ENCODE data around the gene MARCO. TPM values are rescaled to one million over a fixed set of nuclear protein-coding genes. Genes with fewer than 3 reads are reported as not detected.

MARCO gene
- polyA plus RNA-seq, 3 donors: 12.7 to 43.7 (median 37.7) TPM

DNA sequence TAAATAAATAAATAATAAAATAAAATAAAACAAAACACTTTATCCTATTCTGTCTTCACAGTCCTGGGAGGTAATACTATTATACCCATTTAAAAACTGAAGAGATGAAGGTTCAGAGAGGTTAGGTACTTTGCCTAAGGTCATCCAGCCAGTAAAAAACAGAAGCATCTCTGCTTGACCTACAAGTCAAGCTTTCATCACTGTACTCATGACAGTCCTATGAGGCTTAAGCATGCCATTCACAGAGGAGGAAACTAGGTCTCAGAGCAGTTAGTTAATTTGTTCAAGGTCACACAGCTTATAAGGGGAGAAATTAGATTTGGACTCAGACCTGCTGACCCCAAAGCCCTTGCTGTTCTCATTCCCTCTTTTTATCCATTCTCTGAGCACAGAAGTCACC lies 77.5 kb downstream of the MARCO start:
- Histone ChIP-seq H4K20me1 (ENCODE audit: insufficient read depth, low read length) (no peaks in the 10 kb centered on the region), H3K27me3 (ENCODE audit: control insufficient read depth in 2 of 2, insufficient read depth in 2 of 2, low read length in 2 of 2) (peaks cover 2 to 21% of the 10 kb centered on the region in 2 donors), H3K79me2 (ENCODE audit: insufficient read depth, low read length) (no peaks in the 10 kb centered on the region), H3K4me3 (replicated peaks in 1 of 3; ENCODE audit: low read depth in 2 of 3, low read length in 3 of 3) (no peak overlapping the region), H3K9ac (ENCODE audit: insufficient read depth, low read length, poor library complexity, severe bottlenecking) (no peak overlapping the region), H2AFZ (ENCODE audit: insufficient read depth, low read depth, low read length, poor library complexity, severe bottlenecking) (no peak overlapping the region), H3K4me2 (replicated peaks; ENCODE audit: extremely low read depth, low read length, poor library complexity, severe bottlenecking) (no peak overlapping the region), H3K27ac (ENCODE audit: low read depth in 1 of 2, low read length in 2 of 2) (no peak overlapping the region), H3K36me3 (replicated peaks in 1 of 2; ENCODE audit: control insufficient read depth in 1 of 2, insufficient read depth in 2 of 2, low read length in 2 of 2) (no peaks in the 10 kb centered on the region), H3K4me1 (ENCODE audit: control insufficient read depth in 1 of 2, insufficient read depth in 2 of 2, low read length in 2 of 2) (no peaks in the 10 kb centered on the region), H3K9me3 (replicated peaks in 1 of 2; ENCODE audit: control insufficient read depth in 1 of 2, insufficient read depth in 1 of 2, low read length in 2 of 2) (no peaks in the 10 kb centered on the region)
- no peak for DNase-seq
- peaks cover 0 to 2% (median 0%) of the 10 kb centered on the region in 7 donors for H3K9me3 Mint-ChIP-seq
- H3K4me1 Mint-ChIP-seq: no peaks in the 10 kb centered on the region
- intact Hi-C loops (cut with micrococcal nuclease): loop anchor here (10.0 kb wide), 2 partner anchors 155 to 275 kb away; no protein-coding TSS in a partner anchor
- H3K4me3 Mint-ChIP-seq: no peak overlapping the region
- TF ChIP-seq, protein P1, sequence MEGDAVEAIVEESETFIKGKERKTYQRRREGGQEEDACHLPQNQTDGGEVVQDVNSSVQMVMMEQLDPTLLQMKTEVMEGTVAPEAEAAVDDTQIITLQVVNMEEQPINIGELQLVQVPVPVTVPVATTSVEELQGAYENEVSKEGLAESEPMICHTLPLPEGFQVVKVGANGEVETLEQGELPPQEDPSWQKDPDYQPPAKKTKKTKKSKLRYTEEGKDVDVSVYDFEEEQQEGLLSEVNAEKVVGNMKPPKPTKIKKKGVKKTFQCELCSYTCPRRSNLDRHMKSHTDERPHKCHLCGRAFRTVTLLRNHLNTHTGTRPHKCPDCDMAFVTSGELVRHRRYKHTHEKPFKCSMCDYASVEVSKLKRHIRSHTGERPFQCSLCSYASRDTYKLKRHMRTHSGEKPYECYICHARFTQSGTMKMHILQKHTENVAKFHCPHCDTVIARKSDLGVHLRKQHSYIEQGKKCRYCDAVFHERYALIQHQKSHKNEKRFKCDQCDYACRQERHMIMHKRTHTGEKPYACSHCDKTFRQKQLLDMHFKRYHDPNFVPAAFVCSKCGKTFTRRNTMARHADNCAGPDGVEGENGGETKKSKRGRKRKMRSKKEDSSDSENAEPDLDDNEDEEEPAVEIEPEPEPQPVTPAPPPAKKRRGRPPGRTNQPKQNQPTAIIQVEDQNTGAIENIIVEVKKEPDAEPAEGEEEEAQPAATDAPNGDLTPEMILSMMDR (IDR thresholded peaks at IDR 0.05): no peak
- peaks cover 12 to 38% (median 35%) of the 10 kb centered on the region in 3 donors for H3K27me3 Mint-ChIP-seq (ENCODE audit: low read depth in 3 of 3)
- H3K27ac Mint-ChIP-seq: no peak overlapping the region
- no peaks in the 10 kb centered on the region for H3K36me3 Mint-ChIP-seq

DNA sequence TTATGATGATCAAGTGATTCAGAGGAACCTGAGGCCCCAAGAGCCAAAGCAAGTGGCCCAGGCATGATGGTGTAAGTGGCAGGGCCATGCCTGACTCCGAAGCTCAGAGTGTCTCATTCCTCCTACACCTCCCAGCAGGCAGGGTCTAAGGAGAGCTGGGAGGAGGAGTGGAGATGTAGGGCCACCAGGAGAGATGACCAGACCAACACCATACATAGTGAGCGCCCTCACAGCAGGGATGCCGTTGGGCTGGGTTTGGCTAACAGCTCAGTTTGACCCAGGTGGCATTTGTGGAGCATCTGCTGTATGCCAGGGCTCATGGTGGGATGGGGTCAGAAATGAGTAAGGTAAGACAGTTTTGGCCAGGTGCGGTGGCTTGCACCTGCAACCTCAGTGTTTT lies 80.7 kb downstream of the MARCO start:
- Histone ChIP-seq H3K27me3 (ENCODE audit: control insufficient read depth in 2 of 2, insufficient read depth in 2 of 2, low read length in 2 of 2) (peaks cover 0 to 5% of the 10 kb centered on the region in 2 donors), H3K4me1 (ENCODE audit: control insufficient read depth in 1 of 2, insufficient read depth in 2 of 2, low read length in 2 of 2) (no peaks in the 10 kb centered on the region), H3K79me2 (ENCODE audit: insufficient read depth, low read length) (no peaks in the 10 kb centered on the region), H2AFZ (ENCODE audit: insufficient read depth, low read depth, low read length, poor library complexity, severe bottlenecking) (no peak overlapping the region), H3K9me3 (replicated peaks in 1 of 2; ENCODE audit: control insufficient read depth in 1 of 2, insufficient read depth in 1 of 2, low read length in 2 of 2) (no peaks in the 10 kb centered on the region), H3K36me3 (replicated peaks in 1 of 2; ENCODE audit: control insufficient read depth in 1 of 2, insufficient read depth in 2 of 2, low read length in 2 of 2) (no peaks in the 10 kb centered on the region), H3K4me3 (replicated peaks in 1 of 3; ENCODE audit: low read depth in 2 of 3, low read length in 3 of 3) (no peak overlapping the region), H4K20me1 (ENCODE audit: insufficient read depth, low read length) (no peaks in the 10 kb centered on the region), H3K4me2 (replicated peaks; ENCODE audit: extremely low read depth, low read length, poor library complexity, severe bottlenecking) (no peak overlapping the region), H3K27ac (ENCODE audit: low read depth in 1 of 2, low read length in 2 of 2) (no peak overlapping the region), H3K9ac (ENCODE audit: insufficient read depth, low read length, poor library complexity, severe bottlenecking) (no peak overlapping the region)
- DNase-seq: no peak
- WGBS (ENCODE audit: insufficient coverage): 100% methylated on average over 1 of the region's 4 CpGs
- H3K4me1 Mint-ChIP-seq: no peaks in the 10 kb centered on the region
- no peaks in the 10 kb centered on the region for H3K36me3 Mint-ChIP-seq
- intact Hi-C loops (cut with micrococcal nuclease): no loop called here
- TF ChIP-seq, protein P1 (IDR thresholded peaks at IDR 0.05): no peak
- H3K27me3 Mint-ChIP-seq (ENCODE audit: low read depth in 3 of 3): peaks cover 10 to 28% (median 19%) of the 10 kb centered on the region in 3 donors
- no peaks in the 10 kb centered on the region for H3K9me3 Mint-ChIP-seq
- H3K27ac Mint-ChIP-seq: no peak overlapping the region
- no peak overlapping the region for H3K4me3 Mint-ChIP-seq

All from CD14-positive monocyte (primary cell).